Astrocyte (in vitro differentiated cells and primary cell): Measurements from ENCODE around the gene DLG1.

Experiments used
- CTCF ChIP-seq: IDR thresholded peaks from 2 replicates; pipeline ENCODE4 v1.5.1; 2011; ENCODE audit warnings: low read depth, mild to moderate bottlenecking, inconsistent platforms, low read length, moderate library complexity; ENCODE audit not compliant: insufficient read depth
- EZH2 ChIP-seq: IDR thresholded peaks from 2 replicates; pipeline ENCODE4 v1.6.1; 2012; ENCODE audit warnings: mild to moderate bottlenecking, low read length, inconsistent platforms; ENCODE audit not compliant: insufficient read depth

GRCh38 chr3:197001106-197001971 lies 297.1 kb downstream of the DLG1 start:
- TF ChIP-seq CTCF (no peak), EZH2 (no peak)
